ENCODE measurements around the gene STYXL2.

STYXL2 gene

GRCh38 chr1:167081594-167082156, 12.2 kb upstream of the STYXL2 start:
- no peak for DNase-seq

- no peak for DNase-seq
Observed at GRCh38 chr1:167082511-167083027, 11.3 kb upstream of the STYXL2 start.

- DNase-seq, result no peak
Observed at GRCh38 chr1:167083066-167083665, 10.7 kb upstream of the STYXL2 start.

GRCh38 chr1:167083871-167084270, 10.0 kb upstream of the STYXL2 start:
- no peak for DNase-seq

GRCh38 chr1:167084757-167085156, 9.1 kb upstream of the STYXL2 start:
- DNase-seq, result no peak

GRCh38 chr1:167086033-167086432, 7.8 kb upstream of the STYXL2 start:
- no peak for DNase-seq

- DNase-seq, result no peak
Observed at GRCh38 chr1:167086768-167087167, 7.1 kb upstream of the STYXL2 start.

- no peak for DNase-seq
Observed at GRCh38 chr1:167088746-167089417, 5.0 kb upstream of the STYXL2 start.

- DNase-seq, result no peak
Observed at GRCh38 chr1:167089939-167090313, 3.9 kb upstream of the STYXL2 start.

- DNase-seq, result no peak
Observed at GRCh38 chr1:167090314-167090942, 3.4 kb upstream of the STYXL2 start, which contains the start of gene GPA33. GPA33 (minus strand) TSS chr1:167090377; CDS start chr1:167090287, 90 bp downstream.

- DNase-seq, result no peak
Observed at GRCh38 chr1:167092653-167093052, 1.2 kb upstream of the STYXL2 start.

- no peak for DNase-seq
Observed at GRCh38 chr1:167094690-167095089, 815 bp downstream of the STYXL2 start.

- DNase-seq, result no peak
Observed at GRCh38 chr1:167095368-167095767, 1.5 kb downstream of the STYXL2 start.

- DNase-seq, result no peak
Observed at GRCh38 chr1:167099851-167100250, 6.0 kb downstream of the STYXL2 start.

GRCh38 chr1:167100730-167101129, 6.9 kb downstream of the STYXL2 start:
- no peak for DNase-seq

- DNase-seq, result no peak
Observed at GRCh38 chr1:167101754-167102153, 7.9 kb downstream of the STYXL2 start.

GRCh38 chr1:167102906-167103573, 9.2 kb downstream of the STYXL2 start:
- no peak for DNase-seq

GRCh38 chr1:167104256-167104633, 10.4 kb downstream of the STYXL2 start:
- DNase-seq, result no peak

GRCh38 chr1:167105271-167106118, 11.6 kb downstream of the STYXL2 start:
- no peak for DNase-seq

GRCh38 chr1:167106119-167106461, 12.2 kb downstream of the STYXL2 start:
- DNase-seq, result no peak

GRCh38 chr1:167107456-167107855, 13.6 kb downstream of the STYXL2 start:
- DNase-seq, result no peak

GRCh38 chr1:167109125-167109524, 15.2 kb downstream of the STYXL2 start:
- DNase-seq, result no peak
